ENCODE measurements around the gene RPL37. TPM values are rescaled to one million over a fixed set of nuclear protein-coding genes. Genes with fewer than 3 reads are reported as not detected.

The RPL37 gene
- total and polyA plus RNA-seq, 9 of the 15 experiments (the other 6 are each of a cell fraction or from before 2014, with no cell fraction given), result 2,342 to 7,963 (median 4,091) TPM

- 0 out of 2 replicates have a peak, but pooled peaks have one; percentile 10 for TF ChIP-seq MGA (IDR thresholded peaks at IDR 0.05)
- peak; percentile 16; the same call in 1 of the 2 replicates for TF ChIP-seq MAFF (IDR thresholded peaks at IDR 0.05; ENCODE audit: low read length)
- TF ChIP-seq ZNF316 (IDR thresholded peaks at IDR 0.05), result peak; percentile 87
- peak; percentile 78; the same call in 1 of the 2 replicates for TF ChIP-seq TRIM28 (IDR thresholded peaks at IDR 0.05)
- peak in 1 of 2 experiments; percentile 88; a peak in 2 of 3 replicates for TF ChIP-seq CBX3 (IDR thresholded peaks at IDR 0.05; ENCODE audit: borderline replicate concordance in 1 of 2, low read length in 2 of 2)
- peak; percentile 48; the same call in 1 of the 2 replicates for TF ChIP-seq C11orf30 (IDR thresholded peaks at IDR 0.05; ENCODE audit: low read depth)
- TF ChIP-seq POU5F1 (IDR thresholded peaks at IDR 0.05; ENCODE audit: borderline replicate concordance, low read depth, low read length, partially characterized antibody), result no peak
Observed at GRCh38 chr5:40847525-40847924, 12.5 kb upstream of the RPL37 start (continued).
